H1 (cell line): ENCODE data around the gene MRPS12. TPM values are rescaled to one million over a fixed set of nuclear protein-coding genes. Genes with fewer than 3 reads are reported as not detected.
A peak's percentile ranks its signal among the peaks of the same experiment; 100 is the strongest.

Experiments used
- CTCF ChIA-PET: fragments of 300-600 bp; sonication (Branson Sonifier 250); formaldehyde crosslinking; loops from one replicate; lab custom pipeline; 2021; ENCODE audit not compliant: partially characterized antibody; lab: Charles Lee
- POLR2A ChIA-PET: fragments of 300-600 bp; sonication (Branson Sonifier 250); formaldehyde crosslinking; loops from one replicate; lab custom pipeline; 2021; ENCODE audit warnings: inconsistent platforms; ENCODE audit not compliant: partially characterized antibody; lab: Charles Lee
- DNase-seq, 2 experiments: peaks; one replicate each; pipeline versions ENCODE4 v3.0.0 to v3.0.0-alpha.2; 2010 to 2022; ENCODE audit warnings: low spot score in 2 of 2, low read depth in 1 of 2, mixed read lengths in 1 of 2
- FAIRE-seq: peaks from 2 replicates; lab custom pipeline; 2011; peaks lifted over from hg19 to GRCh38; lab: Jason Lieb, UNC
- H2AFZ ChIP-seq: 2 replicates; pipeline ENCODE4 v1.8.1; 2012; ENCODE audit warnings: low read length, inconsistent platforms
- H2AK5ac ChIP-seq: 2 replicates; pipeline ENCODE4 v1.6.1; 2013; ENCODE audit warnings: low read depth, low read length
- H2BK120ac ChIP-seq: replicated peaks from 2 replicates; pipeline ENCODE3; 2013; ENCODE audit warnings: low read depth, low read length, inconsistent platforms
- H2BK12ac ChIP-seq: 2 replicates; pipeline ENCODE4 v1.6.1; 2013; ENCODE audit warnings: low read depth, low read length
- H2BK15ac ChIP-seq: 2 replicates; pipeline ENCODE4 v1.6.1; 2013; ENCODE audit warnings: low read length
- H2BK20ac ChIP-seq: 2 replicates; pipeline ENCODE4 v1.6.1; 2013; ENCODE audit warnings: low read length
- H2BK5ac ChIP-seq: 2 replicates; pipeline ENCODE4 v1.6.1; 2013; ENCODE audit warnings: low read depth, low read length
- H3K14ac ChIP-seq: 2 replicates; pipeline ENCODE4 v1.6.1; 2013; ENCODE audit warnings: inconsistent platforms; ENCODE audit not compliant: insufficient read length
- H3K18ac ChIP-seq: 2 replicates; pipeline ENCODE4 v1.6.1; 2013; ENCODE audit warnings: low read length; ENCODE audit errors: extremely low read depth
- H3K23ac ChIP-seq: 2 replicates; pipeline ENCODE4 v1.6.1; 2013; ENCODE audit warnings: inconsistent platforms; ENCODE audit not compliant: insufficient read length
- H3K23me2 ChIP-seq: 2 replicates; pipeline ENCODE4 v1.6.1; 2013; ENCODE audit warnings: low read depth, low read length
- H3K27ac ChIP-seq: 2 replicates; pipeline ENCODE4 v1.6.1; 2011; ENCODE audit warnings: low read depth, low read length, inconsistent platforms
- H3K27me3 ChIP-seq, 4 experiments: replicated peaks in 1 of 4; 1 replicate in 1 of 4; 2 replicates in 3 of 4; pipeline versions ENCODE4 v1.6.1 to v1.8.1; 2011 to 2013; ENCODE audit warnings: low read length in 3 of 4, mild to moderate bottlenecking in 3 of 4, inconsistent platforms in 2 of 4, mixed read lengths in 2 of 4, moderate library complexity in 1 of 4; ENCODE audit not compliant: control insufficient read depth in 3 of 4, insufficient read depth in 3 of 4; ENCODE audit errors: extremely low read depth in 1 of 4
- H3K36me3 ChIP-seq, 4 experiments: 2 replicates each; pipeline versions ENCODE4 v1.6.1 to v1.8.1; 2011 to 2013; ENCODE audit warnings: mild to moderate bottlenecking in 4 of 4, low read length in 3 of 4, moderate library complexity in 2 of 4, control low read depth in 1 of 4, inconsistent platforms in 1 of 4; ENCODE audit not compliant: insufficient read depth in 4 of 4, control insufficient read depth in 2 of 4
- H3K4ac ChIP-seq: replicated peaks from 2 replicates; pipeline ENCODE3; 2013; ENCODE audit warnings: low read length, low read depth, mixed read lengths, inconsistent platforms; ENCODE audit not compliant: insufficient read length
- H3K4me1 ChIP-seq, 4 experiments: replicated peaks in 1 of 4; 1 replicate in 1 of 4; 2 replicates in 3 of 4; pipeline versions ENCODE4 v1.6.1 to v1.8.1; 2011 to 2013; ENCODE audit warnings: low read length in 3 of 4, inconsistent platforms in 2 of 4, mixed read lengths in 1 of 4; ENCODE audit not compliant: insufficient read depth in 4 of 4, control insufficient read depth in 3 of 4
- H3K4me2 ChIP-seq, 2 experiments: 2 replicates each; pipeline versions ENCODE4 v1.6.1 to v1.8.1; 2011 to 2013; ENCODE audit warnings: low read depth in 2 of 2, low read length in 2 of 2, control low read depth in 1 of 2, inconsistent platforms in 1 of 2, mild to moderate bottlenecking in 1 of 2; ENCODE audit not compliant: insufficient read depth in 1 of 2
- H3K4me3 ChIP-seq, 4 experiments: fragments of 200-600, 300-600 bp in 1 of 4; sonication (generic), shearing (Covaris generic), sonication (Bioruptor Twin) in 1 of 4; 2 replicates each; pipeline versions ENCODE4 v1.5.1 to v1.8.1; 2011 to 2016; ENCODE audit warnings: low read length in 4 of 4, low read depth in 3 of 4, control low read depth in 2 of 4, inconsistent platforms in 2 of 4, mild to moderate bottlenecking in 2 of 4, mixed read lengths in 1 of 4, moderate library complexity in 1 of 4; ENCODE audit not compliant: insufficient read depth in 2 of 4; ENCODE audit errors: extremely low read depth in 1 of 4
- H3K56ac ChIP-seq: replicated peaks from 2 replicates; pipeline ENCODE3; 2013; ENCODE audit warnings: low read depth, mild to moderate bottlenecking, mixed read lengths, low read length, inconsistent platforms; ENCODE audit not compliant: insufficient read length
- H3K79me1 ChIP-seq: 2 replicates; pipeline ENCODE4 v1.6.1; 2013; ENCODE audit warnings: low read depth, low read length, control low read depth
- H3K79me2 ChIP-seq, 2 experiments: 2 replicates each; pipeline versions ENCODE4 v1.6.1 to v1.8.1; 2012 to 2013; ENCODE audit warnings: low read length in 2 of 2, mild to moderate bottlenecking in 2 of 2, inconsistent platforms in 1 of 2; ENCODE audit not compliant: insufficient read depth in 2 of 2, control insufficient read depth in 1 of 2
- H3K9ac ChIP-seq, 4 experiments: replicated peaks in 1 of 4; 1 replicate in 1 of 4; 2 replicates in 3 of 4; pipeline versions ENCODE4 v1.6.1 to v1.8.1; 2011 to 2013; ENCODE audit warnings: low read depth in 3 of 4, low read length in 3 of 4, control low read depth in 2 of 4, mild to moderate bottlenecking in 2 of 4, moderate library complexity in 2 of 4, inconsistent platforms in 1 of 4; ENCODE audit errors: extremely low read depth in 1 of 4
- H3K9me3 ChIP-seq, 2 experiments: 2 replicates each; pipeline versions ENCODE4 v1.6.1 to v1.8.1; 2012 to 2013; ENCODE audit warnings: mild to moderate bottlenecking in 2 of 2, moderate library complexity in 2 of 2, control low read depth in 1 of 2, inconsistent platforms in 1 of 2, low read depth in 1 of 2, low read length in 1 of 2, mixed read lengths in 1 of 2; ENCODE audit not compliant: insufficient read depth in 2 of 2
- H4K20me1 ChIP-seq, 2 experiments: replicated peaks in 1 of 2; 2 replicates each; pipeline versions ENCODE3 to v1.8.1; 2011 to 2013; ENCODE audit warnings: inconsistent platforms in 2 of 2, low read length in 2 of 2, mild to moderate bottlenecking in 1 of 2; ENCODE audit not compliant: insufficient read depth in 2 of 2, control insufficient read depth in 1 of 2
- H4K5ac ChIP-seq: 2 replicates; pipeline ENCODE4 v1.6.1; 2013; ENCODE audit warnings: low read length, low read depth, mixed read lengths, inconsistent platforms; ENCODE audit not compliant: insufficient read length
- H4K8ac ChIP-seq: 2 replicates; pipeline ENCODE4 v1.8.0; 2013; ENCODE audit warnings: mild to moderate bottlenecking, moderate library complexity, low read length, inconsistent platforms; ENCODE audit not compliant: insufficient read depth; ENCODE audit errors: extremely low read depth
- H4K91ac ChIP-seq: replicated peaks from 2 replicates; pipeline ENCODE3; 2013; ENCODE audit warnings: low read length, mixed read lengths, inconsistent platforms; ENCODE audit not compliant: insufficient read length
- CEBPB ChIP-seq: IDR thresholded peaks from 2 replicates; pipeline ENCODE4 v1.6.1; 2012; ENCODE audit warnings: low read depth, low read length
- GABPA ChIP-seq: IDR thresholded peaks from 2 replicates; pipeline ENCODE4 v1.6.1; 2011; ENCODE audit warnings: mild to moderate bottlenecking, low read length, moderate library complexity, borderline replicate concordance; ENCODE audit not compliant: insufficient read depth
- HDAC2 ChIP-seq, 2 experiments: fragments of 300-600 bp in 1 of 2; sonication (generic) in 1 of 2; IDR thresholded peaks; 2 replicates each; pipeline ENCODE4 v1.6.1; 2011 to 2012; ENCODE audit warnings: low read depth in 2 of 2, low read length in 2 of 2, mild to moderate bottlenecking in 2 of 2, moderate library complexity in 2 of 2, borderline replicate concordance in 1 of 2, inconsistent platforms in 1 of 2
- KDM1A ChIP-seq: fragments of 200-600, 300-600 bp; sonication (generic); IDR thresholded peaks from 2 replicates; pipeline ENCODE4 v1.7.1; 2016; ENCODE audit warnings: mild to moderate bottlenecking, low read length, borderline replicate concordance
- KDM4A ChIP-seq: IDR thresholded peaks from one replicate; pipeline ENCODE4 v1.7.1; 2012; ENCODE audit warnings: low read depth, mild to moderate bottlenecking, moderate library complexity, low read length, inconsistent platforms; ENCODE audit not compliant: severe bottlenecking
- POLR2AphosphoS5 ChIP-seq: IDR thresholded peaks from 2 replicates; pipeline ENCODE4 v1.6.1; 2011; ENCODE audit warnings: low read depth, low read length
- POU5F1 ChIP-seq: IDR thresholded peaks from 2 replicates; pipeline ENCODE4 v1.6.1; 2011; ENCODE audit warnings: low read depth, mild to moderate bottlenecking, low read length, moderate library complexity
- RAD21 ChIP-seq, 2 experiments: IDR thresholded peaks in 1 of 2; conservative IDR thresholded peaks in 1 of 2; 2 replicates each; pipeline ENCODE4 v1.6.1; 2011; ENCODE audit warnings: low read depth in 2 of 2, low read length in 2 of 2, improper control_type of control experiment in 1 of 2, inconsistent platforms in 1 of 2, mild to moderate bottlenecking in 1 of 2, moderate library complexity in 1 of 2
- YY1 ChIP-seq: IDR thresholded peaks from 2 replicates; pipeline ENCODE4 v1.6.1; 2011; ENCODE audit warnings: low read depth, mild to moderate bottlenecking, low read length
- WGBS, 2 experiments: shearing (Covaris generic) in 1 of 2; methylation state at CpG; one replicate each; pipeline versions ENCODE4 v1.1.6 to v1.1.7; 2013 to 2015; ENCODE audit warnings: low lambda C conversion rate in 2 of 2, mixed read lengths in 2 of 2, inconsistent platforms in 1 of 2, low coverage in 1 of 2, missing lambda C conversion rate in 1 of 2; ENCODE audit not compliant: insufficient replicate concordance in 2 of 2, insufficient coverage in 1 of 2, insufficient read length in 1 of 2; ENCODE audit errors: extremely low coverage in 1 of 2, missing lambda C conversion rate in 1 of 2; 5-methylcytosine and 5-hydroxymethylcytosine counted together
- polyA plus RNA-seq, 7 experiments: library from polyadenylated mRNA; depleted of rRNA in 3 of 7; stranded (reverse) in 5 of 7; unstranded in 2 of 7; fragments of >200 nt in 5 of 7; fragments of 200-250 nt in 2 of 7; gene quantifications; 1 replicate in 5 of 7; 2 replicates in 1 of 7; 4 replicates in 1 of 7; pipeline versions ENCODE4 v1.2.1 to v1.2.3, GENCODE V29; 2011 to 2013; ENCODE audit warnings: missing spikeins in 2 of 7, mixed read lengths in 2 of 7
- total RNA-seq: library from RNA; stranded (reverse); fragmentation: NEBNext Ultra II Directional; extraction: Animal tissue kit (Norgen Biotek cat#: 25700); gene quantifications from 2 replicates; pipeline ENCODE4 v1.2.1, GENCODE V29; 2021

MRPS12 gene
- total and polyA plus RNA-seq, 2 of the 8 experiments (the other 6 are each of a cell fraction or from before 2014, with no cell fraction given) = 79.0 to 175 TPM

- Histone ChIP-seq H3K36me3 (no peaks in the 10 kb centered on the region; a peak in 2 of 8 replicates), H3K23me2 (peaks cover 5% of the 10 kb centered on the region; the same call in 1 of the 2 replicates), H4K91ac (peak overlapping the region; percentile 73), H2BK20ac (no peak overlapping the region), H2BK5ac (peak overlapping the region; percentile 89; the same call in 1 of the 2 replicates), H3K79me1 (no peaks in the 10 kb centered on the region), H3K4me2 (peak overlapping the region; percentile 49 to 89), H4K5ac (no peak overlapping the region), H3K27ac (no peak overlapping the region; the same call in 1 of the 2 replicates), H3K4ac (no peak overlapping the region), H3K79me2 (no peaks in the 10 kb centered on the region), H2BK12ac (peak overlapping the region; percentile 75; the same call in 1 of the 2 replicates), H2AK5ac (0 out of 2 replicates have a peak overlapping the region, but pooled peaks have one; percentile 44), H2BK120ac (no peak overlapping the region), H3K9ac (peak overlapping the region in 2 of 4 experiments; percentile 20 to 41; a peak in 1 of 7 replicates), H3K18ac (peak overlapping the region; percentile 80), H4K8ac (peak overlapping the region; percentile 62), H2BK15ac (no peak overlapping the region), H3K4me3 (peak overlapping the region; percentile 36 to 61 (median 54)), H3K4me1 (peaks cover 0 to 5% (median 0%) of the 10 kb centered on the region in 4 experiments; a peak in 3 of 7 replicates), H3K9me3 (no peaks in the 10 kb centered on the region), H3K14ac (no peak overlapping the region), H4K20me1 (peaks cover 0 to 3% of the 10 kb centered on the region in 2 experiments), H3K27me3 (peaks cover 0 to 3% (median under 1%) of the 10 kb centered on the region in 4 experiments; a peak in 1 of 7 replicates), H3K56ac (peak overlapping the region; percentile 82), H3K23ac (no peak overlapping the region), H2AFZ (0 out of 2 replicates have a peak overlapping the region, but pooled peaks have one; percentile 0)
- POLR2A ChIA-PET = interaction anchor here (0.7 to 1.6 kb wide), 4 partner anchors 97 to 216 kb away, joined by 3 read pairs; no protein-coding TSS in a partner anchor
- 7% methylated on average over 36 of the region's 72 CpGs; no CpG with 5 or more reads in 1 of the 2 experiments for WGBS, 2 experiments
- CTCF ChIA-PET = interaction anchor here (14.5 kb wide), 1 partner anchor 16 kb away, joined by 120 read pairs; the partner anchor contains the start of genes MRPS12 and SARS2
- peak; percentile 13 for FAIRE-seq
- peak; percentile 87 to 99 for DNase-seq
- no peak for TF ChIP-seq POU5F1
- peak in 1 of 2 experiments; percentile 26; a peak in 1 of 4 replicates for TF ChIP-seq HDAC2 (IDR thresholded peaks at IDR 0.05; ENCODE audit: borderline replicate concordance in 1 of 2, low read depth in 2 of 2, low read length in 2 of 2)
- no peak for TF ChIP-seq YY1
- peak; percentile 81; the same call in 1 of the 2 replicates for TF ChIP-seq KDM1A
- TF ChIP-seq GABPA = peak; percentile 51; the same call in 1 of the 2 replicates
- no peak for TF ChIP-seq CEBPB
- no peak for TF ChIP-seq RAD21 (IDR thresholded peaks at IDR 0.05 in 1 of 2, conservative IDR thresholded peaks at IDR 0.05 in 1 of 2; ENCODE audit: low read depth in 2 of 2, low read length in 2 of 2)
- peak; percentile 64; the same call in 1 of the 2 replicates for TF ChIP-seq POLR2AphosphoS5
- peak; percentile 87 for TF ChIP-seq KDM4A
Observed at GRCh38 chr19:38949580-38950367, 19.0 kb downstream of the MRPS12 start.
